GM21576 (cell line): Measurements from ENCODE around the gene POU3F2.

Experiments used
- ATAC-seq: cut with Tn5 transposase; IDR thresholded peaks from one replicate; pipeline ENCODE4 v1.9.1; 2021; ENCODE audit warnings: mild to moderate bottlenecking, moderate library complexity; ENCODE audit not compliant: unreplicated experiment

Gene POU3F2

DNA sequence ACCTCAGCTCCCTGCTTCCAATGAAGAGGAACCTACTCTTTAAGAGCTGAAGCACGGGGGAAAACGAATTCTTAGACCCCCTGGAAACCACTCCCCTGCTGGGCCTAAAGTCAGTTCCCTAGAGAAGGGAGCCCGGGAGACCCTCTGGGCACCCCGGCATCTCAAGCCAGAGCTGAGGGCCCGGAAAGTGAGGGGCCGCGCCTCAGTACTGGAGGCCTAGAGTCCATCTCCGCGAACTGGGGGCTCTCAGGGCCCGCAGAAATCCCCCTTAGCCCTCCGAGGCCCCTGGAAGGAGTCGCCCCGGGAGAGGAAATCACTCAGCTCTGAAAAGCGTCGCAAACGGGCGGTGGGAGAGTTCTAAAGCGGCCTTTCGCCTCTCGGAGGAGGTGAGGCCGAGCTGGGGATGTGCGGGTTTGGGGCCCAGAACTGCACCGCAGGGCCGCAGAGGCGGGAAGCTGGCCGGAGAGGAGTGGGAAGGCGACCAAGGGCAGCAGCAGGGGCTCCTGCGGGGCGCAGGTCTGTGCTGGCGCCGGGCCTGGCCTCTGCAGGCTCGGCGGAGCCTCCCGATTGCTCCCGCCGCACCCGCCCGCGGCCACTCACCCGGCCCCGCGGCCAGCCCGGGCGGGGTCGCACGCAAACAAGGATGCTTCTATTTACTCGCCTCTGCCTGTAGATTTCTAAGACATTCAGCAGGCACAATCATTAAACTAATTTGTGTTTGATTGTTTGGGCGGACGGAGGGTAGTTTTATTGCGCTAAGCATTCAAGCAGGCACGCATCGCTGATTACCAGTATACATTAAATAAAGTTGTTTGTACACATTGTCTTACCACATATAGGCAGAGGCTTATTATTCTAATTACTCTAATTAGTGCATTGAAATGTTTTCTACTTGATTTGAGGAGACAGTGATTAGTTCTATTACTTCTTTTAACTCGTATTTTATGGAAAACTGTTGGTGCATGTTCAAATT lies 9.2 kb downstream of the POU3F2 start:
- ATAC-seq = no peak

DNA sequence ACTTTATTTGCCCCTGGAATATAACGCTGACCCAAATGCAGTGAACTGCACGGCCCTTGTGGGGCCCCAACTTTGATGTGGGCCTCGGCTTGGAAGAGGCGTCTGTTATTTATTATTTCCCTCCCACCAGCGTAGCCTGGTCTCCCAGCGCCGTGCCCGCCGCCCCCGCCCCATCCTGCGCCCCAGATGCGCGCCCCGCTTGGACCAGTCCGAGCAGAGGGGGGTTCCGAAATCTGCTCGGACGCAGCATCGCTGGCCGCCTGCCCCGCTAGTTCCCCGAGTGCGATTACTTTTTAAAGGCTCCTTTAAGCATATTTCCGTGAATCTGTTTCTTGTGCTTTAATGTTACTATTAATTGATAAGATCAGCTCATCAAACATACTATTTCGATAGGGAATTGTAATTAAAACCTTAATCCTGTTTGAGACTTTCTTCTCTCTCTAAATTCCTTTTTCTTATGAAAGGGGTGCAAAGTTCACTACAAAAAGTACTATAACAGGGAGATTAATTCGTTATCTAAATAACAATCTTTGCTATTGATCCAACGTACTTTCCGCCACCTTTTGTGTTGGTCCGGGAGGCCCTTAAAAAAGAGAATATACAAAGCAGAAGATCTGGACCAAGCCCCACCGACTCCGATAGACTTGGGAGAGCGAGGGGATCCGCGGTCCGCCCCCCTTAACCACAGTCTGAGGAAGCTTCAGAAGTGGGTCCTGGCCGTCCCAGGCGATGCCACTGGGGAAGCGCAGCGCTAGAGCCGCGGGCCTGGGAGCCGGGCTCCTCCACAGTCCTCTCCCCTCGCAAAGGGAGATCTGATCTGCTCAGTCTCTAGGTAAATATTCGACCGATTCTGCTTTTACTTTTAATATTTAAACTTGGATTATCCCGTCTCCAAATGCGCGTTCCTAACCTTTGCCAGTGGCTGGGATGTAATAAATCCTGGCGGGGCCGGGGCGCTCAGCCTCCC lies 10.2 kb downstream of the POU3F2 start:
- no peak for ATAC-seq

DNA sequence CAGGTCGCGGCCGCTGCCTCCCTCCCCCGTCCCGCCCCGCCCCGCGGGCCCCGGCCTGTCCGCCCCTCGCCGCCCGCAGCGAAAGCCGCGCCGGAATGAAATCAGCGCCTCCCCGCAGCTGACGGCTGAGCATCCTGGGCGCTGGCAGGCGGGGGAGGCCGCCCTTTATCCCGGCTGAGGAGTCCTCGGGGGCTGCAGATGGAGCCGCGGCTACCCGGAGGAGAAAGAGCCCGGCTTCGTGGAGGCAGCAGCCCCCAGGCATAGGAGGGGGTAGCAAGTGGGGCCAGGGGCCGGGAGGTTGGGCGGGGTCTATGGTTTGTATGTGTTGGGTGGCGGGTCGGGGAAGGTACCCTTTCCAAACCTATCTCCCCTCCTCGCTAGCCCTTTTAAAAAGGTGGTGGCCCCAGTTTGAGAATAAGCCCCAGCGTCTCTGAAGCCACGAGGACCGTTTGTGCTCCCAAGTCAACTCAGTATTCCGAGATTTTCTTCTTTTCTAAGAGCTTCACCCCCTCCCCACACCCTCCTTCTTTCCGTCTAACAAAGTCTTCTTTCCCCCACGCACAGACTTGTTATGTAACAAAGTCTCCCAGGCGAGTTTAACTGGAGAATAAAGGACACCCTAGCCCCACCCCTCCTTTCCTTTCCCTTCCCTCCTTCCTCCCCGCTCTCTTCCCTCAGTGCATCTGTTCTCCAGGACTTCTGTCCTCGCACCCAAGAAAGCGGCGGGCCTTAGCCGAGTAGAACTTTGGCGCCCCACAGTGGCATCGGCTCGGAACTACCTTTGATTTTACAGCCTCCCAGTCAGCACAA lies 11.0 kb downstream of the POU3F2 start:
- ATAC-seq = peak; percentile 50

DNA sequence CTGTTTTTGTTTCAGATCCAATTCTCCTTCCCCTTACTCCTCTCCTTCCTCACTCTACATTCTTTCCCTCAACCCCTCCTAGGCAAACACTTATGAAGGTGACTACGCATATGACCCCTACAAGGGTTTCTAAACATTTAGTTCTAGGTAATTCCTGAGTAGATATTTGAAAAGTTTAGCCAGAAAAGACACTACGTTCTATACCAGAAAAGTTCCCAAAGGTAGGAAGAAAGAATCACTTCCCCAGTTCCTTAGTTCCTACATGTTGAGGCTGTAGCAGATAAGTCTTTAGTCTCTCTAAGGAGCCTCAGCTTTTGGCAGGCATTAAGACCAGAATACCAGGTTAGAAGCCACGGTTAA lies 11.6 kb downstream of the POU3F2 start:
- no peak for ATAC-seq

DNA sequence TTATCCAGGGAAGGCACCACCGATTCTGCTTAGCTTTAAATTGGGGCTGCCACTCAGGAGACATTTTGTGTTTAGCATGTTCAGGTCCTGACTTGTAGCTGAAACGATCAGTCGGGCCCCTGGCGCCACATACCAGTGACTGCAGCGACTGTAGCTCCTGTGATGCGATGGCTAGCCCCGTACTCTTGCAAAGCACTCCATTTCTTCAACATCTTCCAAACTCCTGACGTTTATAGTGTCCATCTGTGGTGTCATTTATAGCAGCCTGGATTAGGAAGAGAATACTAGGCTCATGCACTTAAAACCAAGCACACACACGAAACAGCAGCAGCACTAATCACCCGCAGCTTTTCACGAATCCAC lies 13.0 kb downstream of the POU3F2 start:
- ATAC-seq = peak; percentile 6

DNA sequence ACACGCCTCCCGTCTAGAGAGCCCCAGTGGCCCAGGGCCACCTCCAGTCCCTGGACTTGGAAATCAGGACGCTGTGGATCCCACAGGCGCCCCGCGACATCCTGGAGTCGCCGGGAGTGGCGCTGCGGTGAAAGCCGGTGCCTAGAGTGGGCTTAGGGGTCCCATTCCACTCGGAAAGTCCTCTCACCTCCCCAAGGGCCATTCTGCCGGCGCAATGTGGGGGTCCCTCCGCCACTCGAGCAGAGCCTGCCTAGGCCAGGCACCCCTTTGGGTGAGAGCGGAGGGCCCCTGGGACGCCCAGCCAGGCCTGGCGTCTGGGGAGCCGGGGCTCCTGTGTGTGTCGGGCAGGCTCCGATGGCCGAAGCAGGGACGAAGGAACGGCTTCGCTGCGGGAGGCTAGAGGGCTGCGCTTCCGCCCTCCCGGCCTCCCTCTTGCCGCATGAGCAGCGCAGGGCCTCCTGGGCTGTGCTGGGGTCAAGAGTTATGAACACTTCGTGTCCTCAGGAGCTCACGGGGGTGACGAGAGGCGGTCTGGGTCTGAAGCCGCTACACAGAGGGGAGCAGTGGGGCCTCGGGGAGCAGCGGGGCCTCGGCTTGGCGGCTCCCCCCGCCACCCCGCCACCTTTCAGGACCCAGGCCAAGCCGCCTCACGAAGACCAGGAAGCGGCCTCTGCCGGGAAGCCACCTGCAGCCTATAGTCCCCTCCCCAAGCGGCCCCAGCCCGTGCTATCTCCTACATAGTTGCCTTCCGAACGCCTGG lies 13.6 kb downstream of the POU3F2 start:
- peak; percentile 45 for ATAC-seq

DNA sequence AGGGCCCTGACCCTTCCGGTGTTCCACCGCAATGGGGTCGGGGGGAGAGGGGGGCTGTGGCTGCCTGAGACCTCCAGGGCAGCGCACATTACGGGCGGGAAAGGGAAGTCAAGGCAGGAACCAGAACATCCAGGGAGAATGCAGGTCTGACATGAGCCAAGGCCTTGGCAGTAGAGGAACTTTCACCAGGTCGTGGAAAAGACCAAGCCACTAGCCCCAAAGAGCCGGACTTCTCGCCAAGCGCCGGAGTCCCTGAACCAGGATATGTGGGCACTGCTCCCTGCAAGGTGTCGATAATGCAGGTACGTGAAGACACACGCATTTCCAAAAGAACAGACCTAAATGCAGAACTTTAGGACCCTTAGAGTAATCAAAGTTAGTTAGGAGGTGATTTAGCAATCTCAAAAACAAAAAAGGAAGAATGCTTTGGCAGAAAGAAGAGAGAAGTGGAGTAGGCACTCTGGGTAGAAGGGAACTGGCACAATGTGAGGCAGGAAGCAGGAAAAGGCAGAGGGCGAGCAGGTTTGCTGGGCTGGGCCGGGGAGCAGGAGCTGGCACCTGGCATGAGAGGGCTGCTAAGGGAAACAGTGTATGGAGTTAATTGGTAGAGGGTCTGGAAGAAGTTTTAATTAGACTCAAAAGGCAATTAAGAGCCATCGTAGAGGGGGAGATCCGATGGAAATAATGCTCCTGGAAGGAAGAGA lies 14.3 kb downstream of the POU3F2 start:
- ATAC-seq = no peak

DNA sequence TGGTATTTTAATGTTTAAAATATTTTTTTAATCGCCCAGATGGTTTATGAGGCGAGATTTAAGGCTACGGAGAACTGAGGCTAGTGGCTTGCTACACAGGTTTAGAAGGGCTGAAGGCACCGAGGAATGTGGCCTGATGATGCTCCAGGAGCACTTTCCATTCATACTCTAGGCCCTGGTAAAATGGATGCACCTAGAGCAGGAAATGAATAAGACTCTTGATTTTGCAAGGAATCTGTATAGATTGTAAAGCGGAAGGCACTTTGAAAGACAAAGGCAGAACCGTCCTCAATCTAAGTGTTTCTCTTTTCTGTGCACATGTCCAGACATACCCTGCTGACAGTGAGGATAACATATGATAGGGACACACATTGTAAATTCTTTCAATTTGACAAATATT lies 30.1 kb downstream of the POU3F2 start:
- ATAC-seq = no peak

DNA sequence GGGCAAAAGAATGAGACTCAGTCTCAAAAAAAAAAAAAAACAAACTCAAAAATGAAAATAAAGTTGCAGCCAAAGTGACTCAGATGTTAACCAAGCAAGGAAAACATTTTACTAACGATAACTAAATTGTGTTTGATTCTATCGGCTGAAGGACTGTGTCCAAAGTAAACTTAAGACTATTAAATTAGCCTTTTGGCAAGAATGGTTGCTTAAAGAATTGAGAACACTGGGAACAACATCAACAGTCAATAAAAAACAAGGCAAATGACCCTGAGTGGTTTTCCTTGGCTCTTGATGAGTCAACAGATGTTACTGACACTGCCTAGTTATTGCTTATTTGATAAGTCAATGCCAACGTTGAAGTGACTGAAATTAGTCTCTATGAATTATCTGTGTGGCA lies 36.7 kb downstream of the POU3F2 start:
- ATAC-seq = no peak

DNA sequence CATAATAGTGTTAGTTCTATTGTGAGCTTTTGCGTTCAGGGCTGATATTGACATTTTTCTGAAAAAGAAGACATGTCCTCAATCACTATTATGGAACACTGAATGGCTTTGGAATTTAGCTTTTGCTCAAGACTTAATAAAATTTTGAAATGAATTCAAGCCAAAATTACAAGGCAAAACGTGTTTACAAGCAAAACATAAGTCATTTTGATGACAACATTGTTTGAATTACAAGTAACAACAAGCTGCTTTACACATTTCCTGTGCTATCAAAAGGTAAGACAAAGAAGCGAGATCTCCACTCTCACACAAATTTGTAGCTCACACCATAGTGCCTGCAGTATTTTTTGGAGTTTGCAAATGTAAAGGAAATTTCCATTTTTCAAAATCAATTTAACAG lies 37.4 kb downstream of the POU3F2 start:
- ATAC-seq = no peak

DNA sequence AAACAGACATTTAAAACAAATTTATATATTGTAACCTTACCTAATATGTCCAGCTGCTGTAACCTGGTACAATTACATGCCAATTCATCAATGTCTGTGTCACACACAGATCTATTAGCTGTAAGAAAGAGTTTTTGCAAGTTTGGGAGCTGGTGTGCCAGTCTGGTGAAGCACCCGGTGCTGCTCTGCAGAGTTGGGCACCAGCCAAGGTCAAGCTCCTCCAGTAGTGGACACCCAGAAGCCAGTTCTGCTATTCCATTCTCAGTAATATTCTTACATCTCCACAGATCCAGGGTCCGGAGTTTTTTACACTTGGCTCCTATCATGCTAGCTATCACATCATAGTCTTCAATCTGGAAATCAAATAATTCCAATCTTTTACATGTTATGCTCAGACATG lies 41.0 kb downstream of the POU3F2 start:
- ATAC-seq = no peak

DNA sequence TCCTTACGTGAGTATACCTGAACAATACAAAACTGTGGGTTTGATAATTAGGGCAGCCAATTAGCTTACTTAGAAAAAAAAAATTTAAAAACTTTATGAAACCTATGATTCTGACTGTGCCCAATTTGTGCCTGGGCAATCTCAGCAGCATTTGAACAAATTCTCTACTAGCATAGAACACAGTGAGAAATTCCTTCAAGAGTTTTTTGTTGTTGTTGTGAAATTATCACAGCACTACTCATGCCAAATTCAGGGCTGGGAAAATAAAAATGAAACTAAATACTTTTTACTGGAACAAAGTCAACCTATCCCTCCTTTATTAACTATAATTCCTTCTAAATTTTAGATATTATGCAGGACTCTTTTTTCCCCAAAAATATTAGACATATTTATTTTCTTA lies 42.9 kb downstream of the POU3F2 start:
- ATAC-seq = no peak

DNA sequence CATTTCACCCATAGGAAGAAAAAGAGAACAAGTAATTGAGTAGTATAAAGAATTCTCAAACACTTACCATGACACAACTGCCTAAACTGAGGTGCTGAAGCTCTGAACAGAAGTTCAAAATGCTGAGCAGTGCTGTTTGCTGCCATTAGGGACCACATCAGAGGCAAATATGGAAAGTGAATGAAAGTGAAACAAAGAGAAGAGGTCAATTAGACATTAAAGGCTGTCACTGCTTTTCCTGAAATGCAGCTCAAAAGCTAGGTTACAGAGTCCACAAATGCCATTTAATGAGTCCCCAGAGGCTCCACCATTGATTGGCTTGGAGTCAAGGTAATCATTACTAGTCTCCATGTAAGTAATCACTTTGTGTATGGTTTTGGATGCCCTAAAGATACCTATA lies 46.1 kb downstream of the POU3F2 start:
- ATAC-seq = no peak

DNA sequence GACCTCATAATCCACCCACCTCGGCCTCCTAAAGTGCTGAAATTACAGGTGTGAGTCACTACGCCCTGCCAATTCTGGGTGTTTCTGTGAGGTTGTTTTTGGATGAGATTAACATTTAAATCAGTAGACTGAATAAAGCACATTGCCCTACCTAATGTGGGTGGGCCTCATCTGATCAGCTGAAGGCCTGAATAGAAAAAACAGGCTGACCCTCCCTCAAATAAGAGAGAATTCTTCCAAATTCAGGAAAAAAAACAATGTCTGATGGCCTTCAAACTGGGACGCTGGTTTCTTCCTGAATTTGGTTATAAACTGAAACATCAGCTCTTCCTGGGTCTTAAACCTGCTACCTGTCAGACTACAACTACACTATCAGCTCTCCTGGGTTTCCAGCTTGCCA lies 51.0 kb downstream of the POU3F2 start:
- no peak for ATAC-seq

DNA sequence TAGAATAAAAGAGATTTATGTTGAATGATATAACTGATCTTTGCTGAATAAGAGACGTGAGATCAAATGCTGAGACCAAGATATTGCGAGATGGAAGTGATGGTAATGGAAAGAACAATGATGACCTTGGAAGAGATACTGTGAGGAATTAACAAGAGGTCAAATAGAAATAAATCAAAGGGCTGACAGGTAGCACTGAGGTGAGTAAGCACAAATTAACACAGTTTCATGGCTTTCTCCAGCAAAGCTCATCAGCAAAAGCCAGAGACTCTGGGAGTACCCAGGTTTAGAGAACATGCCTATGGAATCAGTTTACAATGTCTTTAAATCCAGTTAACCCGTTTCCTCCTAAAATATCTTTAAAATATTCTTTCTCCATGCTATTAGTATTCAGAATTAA lies 53.3 kb downstream of the POU3F2 start:
- no peak for ATAC-seq
